Right atrium auricular region (tissue), 2 donors: ENCODE results near the gene PPP4C. TPM values are rescaled to one million over a fixed set of nuclear protein-coding genes. Genes with fewer than 3 reads are reported as not detected.
A peak's percentile ranks its signal among the peaks of the same experiment; 100 is the strongest.

ENCODE experiments used
- DNase-seq: peaks from one replicate; pipeline ENCODE4 v3.0.0-alpha.2; 2019; ENCODE audit warnings: low spot score
- H3K27ac ChIP-seq, 2 donors: fragments of 200-600 bp; sonication (generic); 1 replicate in 1 of 2; 2 replicates in 1 of 2; pipeline ENCODE4 v1.5.1; 2016 to 2019
- H3K27me3 ChIP-seq, 2 donors: fragments of 200-600 bp; sonication (generic); one replicate each; pipeline versions ENCODE4 v1.5.1 to v1.6.0; 2017 to 2019
- H3K36me3 ChIP-seq: fragments of 200-600 bp; sonication (generic); one replicate; pipeline ENCODE4 v1.5.1; 2016
- H3K4me1 ChIP-seq, 2 donors: fragments of 200-600 bp; sonication (generic); one replicate each; pipeline versions ENCODE4 v1.5.1 to v1.6.0; 2017 to 2019
- H3K4me3 ChIP-seq, 2 donors: fragments of 200-600 bp; sonication (generic); 1 replicate in 1 of 2; 2 replicates in 1 of 2; pipeline ENCODE4 v1.5.1; 2017 to 2019; ENCODE audit warnings: mild to moderate bottlenecking in 1 of 2, moderate library complexity in 1 of 2
- H3K9me3 ChIP-seq, 2 donors: fragments of 200-600 bp; sonication (generic); one replicate each; pipeline ENCODE4 v1.5.1; 2019
- CTCF ChIP-seq, 2 donors: fragments of 200-600 bp; sonication (generic); IDR thresholded peaks; one replicate each; pipeline ENCODE4 v1.5.1; 2019; ENCODE audit warnings: antibody characterized with exemption in 2 of 2
- total RNA-seq, 2 donors: library from RNA; depleted of rRNA; stranded (reverse); fragments of >200 nt; gene quantifications; one replicate each; pipeline ENCODE4 v1.1.0, GENCODE V29; 2016

PPP4C gene
- total RNA-seq, 2 donors from 2014 or later: 23.2 to 32.7 TPM

- peaks cover 23% of the 10 kb centered on the region for H3K36me3 ChIP-seq
- no peak for DNase-seq
- H3K4me1 ChIP-seq: peaks cover 0 to 42% of the 10 kb centered on the region in 2 donors
- H3K27me3 ChIP-seq: no peaks in the 10 kb centered on the region
- H3K27ac ChIP-seq: peak overlapping the region; percentile 96 to 100
- no peak for TF ChIP-seq CTCF (IDR thresholded peaks at IDR 0.05)
- H3K4me3 ChIP-seq: peak overlapping the region; percentile 81 to 91
- H3K9me3 ChIP-seq: no peaks in the 10 kb centered on the region
Measured at GRCh38 chr16:30063278-30063892, 12.4 kb upstream of the PPP4C start.

- H3K9me3 ChIP-seq: no peaks in the 10 kb centered on the region
- peaks cover 0 to 49% of the 10 kb centered on the region in 2 donors for H3K4me1 ChIP-seq
- H3K27me3 ChIP-seq: no peaks in the 10 kb centered on the region
- TF ChIP-seq CTCF (IDR thresholded peaks at IDR 0.05): peak in 1 of 2 donors; percentile 60
- H3K36me3 ChIP-seq: peaks cover 30% of the 10 kb centered on the region
- H3K4me3 ChIP-seq: peak overlapping the region; percentile 81 to 91
- peak overlapping the region; percentile 96 to 100 for H3K27ac ChIP-seq
- DNase-seq: peak; percentile 89
Measured at GRCh38 chr16:30063893-30064728, 11.7 kb upstream of the PPP4C start.

- DNase-seq: no peak
- Histone ChIP-seq H3K4me3 (peak overlapping the region; percentile 81 to 91), H3K9me3 (no peaks in the 10 kb centered on the region), H3K27ac (peak overlapping the region; percentile 96 to 100), H3K4me1 (peaks cover 0 to 55% of the 10 kb centered on the region in 2 donors), H3K36me3 (peaks cover 36% of the 10 kb centered on the region), H3K27me3 (no peaks in the 10 kb centered on the region)
- TF ChIP-seq CTCF (IDR thresholded peaks at IDR 0.05): no peak
Measured at GRCh38 chr16:30064729-30065101, 11.1 kb upstream of the PPP4C start.

GRCh38 chr16:30065102-30065942 lies 10.5 kb upstream of the PPP4C start, which contains the start of gene ALDOA:
ALDOA (plus strand) TSS chr16:30065760; CDS start chr16:30066898, 1,138 bp downstream.
- peaks cover 42% of the 10 kb centered on the region for H3K36me3 ChIP-seq
- no peaks in the 10 kb centered on the region for H3K27me3 ChIP-seq
- DNase-seq: peak; percentile 98
- peak within 1 kb of the TSS; percentile 96 to 100 for H3K27ac ChIP-seq
- peaks cover 0 to 61% of the 10 kb centered on the region in 2 donors for H3K4me1 ChIP-seq
- H3K4me3 ChIP-seq: peak within 1 kb of the TSS; percentile 81 to 91
- TF ChIP-seq CTCF (IDR thresholded peaks at IDR 0.05): no peak
- no peaks in the 10 kb centered on the region for H3K9me3 ChIP-seq

GRCh38 chr16:30065943-30066760 lies 9.6 kb upstream of the PPP4C start:
- no peak for DNase-seq
- H3K36me3 ChIP-seq: peaks cover 51% of the 10 kb centered on the region
- H3K4me1 ChIP-seq: peaks cover 0 to 62% of the 10 kb centered on the region in 2 donors
- peak overlapping the region; percentile 96 to 100 for H3K27ac ChIP-seq
- H3K4me3 ChIP-seq: peak overlapping the region; percentile 81 to 91
- no peaks in the 10 kb centered on the region for H3K27me3 ChIP-seq
- TF ChIP-seq CTCF (IDR thresholded peaks at IDR 0.05): no peak
- no peaks in the 10 kb centered on the region for H3K9me3 ChIP-seq
